ENCODE data around the gene TPST2. TPM values are rescaled to one million over a fixed set of nuclear protein-coding genes. Genes with fewer than 3 reads are reported as not detected.

TPST2 gene
- total RNA-seq, 1 donor from 2014 or later: 26.2 TPM

DNA sequence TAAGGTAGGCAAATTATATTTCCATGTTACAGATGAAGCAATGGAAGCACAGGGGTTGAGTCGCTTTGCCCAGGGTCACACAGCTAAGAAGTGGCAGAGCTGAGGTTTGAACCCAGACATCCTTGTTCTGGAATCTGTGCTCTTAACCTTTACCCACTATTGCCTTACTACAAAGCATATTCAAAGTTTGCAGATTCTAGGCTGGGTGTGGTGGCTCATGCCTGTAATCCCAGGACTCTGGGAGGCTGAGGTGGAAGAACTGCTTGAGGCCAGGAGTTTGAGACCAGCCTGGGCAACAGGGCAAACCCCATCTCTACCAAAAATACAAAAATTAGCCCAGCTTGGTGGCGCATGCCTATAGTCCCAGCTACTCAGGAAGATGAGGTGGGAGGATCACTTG is 49.8 kb downstream of the TPST2 start:
- Histone ChIP-seq H3K4me3 (ENCODE audit: low read depth, low read length) (no peak overlapping the region), H3K36me3 (ENCODE audit: control insufficient read depth, insufficient read depth, low read length) (peaks cover 1% of the 10 kb centered on the region), H3K27me3 (ENCODE audit: control insufficient read depth, insufficient read depth, low read length) (no peaks in the 10 kb centered on the region)
- DNase-seq (ENCODE audit: low read depth): no peak
- TF ChIP-seq, protein P1, sequence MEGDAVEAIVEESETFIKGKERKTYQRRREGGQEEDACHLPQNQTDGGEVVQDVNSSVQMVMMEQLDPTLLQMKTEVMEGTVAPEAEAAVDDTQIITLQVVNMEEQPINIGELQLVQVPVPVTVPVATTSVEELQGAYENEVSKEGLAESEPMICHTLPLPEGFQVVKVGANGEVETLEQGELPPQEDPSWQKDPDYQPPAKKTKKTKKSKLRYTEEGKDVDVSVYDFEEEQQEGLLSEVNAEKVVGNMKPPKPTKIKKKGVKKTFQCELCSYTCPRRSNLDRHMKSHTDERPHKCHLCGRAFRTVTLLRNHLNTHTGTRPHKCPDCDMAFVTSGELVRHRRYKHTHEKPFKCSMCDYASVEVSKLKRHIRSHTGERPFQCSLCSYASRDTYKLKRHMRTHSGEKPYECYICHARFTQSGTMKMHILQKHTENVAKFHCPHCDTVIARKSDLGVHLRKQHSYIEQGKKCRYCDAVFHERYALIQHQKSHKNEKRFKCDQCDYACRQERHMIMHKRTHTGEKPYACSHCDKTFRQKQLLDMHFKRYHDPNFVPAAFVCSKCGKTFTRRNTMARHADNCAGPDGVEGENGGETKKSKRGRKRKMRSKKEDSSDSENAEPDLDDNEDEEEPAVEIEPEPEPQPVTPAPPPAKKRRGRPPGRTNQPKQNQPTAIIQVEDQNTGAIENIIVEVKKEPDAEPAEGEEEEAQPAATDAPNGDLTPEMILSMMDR (IDR thresholded peaks at IDR 0.05; ENCODE audit: insufficient read depth, low read length, poor library complexity, severe bottlenecking): no peak

DNA sequence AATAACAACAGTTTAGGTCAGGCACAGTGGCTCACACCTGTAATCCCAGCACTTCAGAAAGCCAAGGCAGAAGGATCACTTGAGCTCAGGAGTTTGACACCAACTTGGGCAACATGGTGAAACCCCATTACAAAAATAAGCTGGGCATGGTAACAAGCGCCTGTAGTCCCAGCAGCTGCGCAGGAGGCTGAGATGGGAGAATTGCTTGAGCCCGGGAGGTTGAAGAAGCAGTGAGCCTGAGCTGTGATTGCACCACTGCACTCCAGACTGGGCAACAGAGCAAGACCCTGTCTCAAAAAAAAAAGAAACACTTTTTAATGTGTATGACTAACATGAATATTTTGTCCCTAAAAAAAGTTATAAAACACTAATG is 53.2 kb downstream of the TPST2 start:
- no peak for DNase-seq (ENCODE audit: low read depth)
- H3K27me3 ChIP-seq (ENCODE audit: control insufficient read depth, insufficient read depth, low read length): no peaks in the 10 kb centered on the region
- no peak overlapping the region for H3K4me3 ChIP-seq (ENCODE audit: low read depth, low read length)
- peaks cover 1% of the 10 kb centered on the region for H3K36me3 ChIP-seq (ENCODE audit: control insufficient read depth, insufficient read depth, low read length)
- TF ChIP-seq, protein P1 (IDR thresholded peaks at IDR 0.05; ENCODE audit: insufficient read depth, low read length, poor library complexity, severe bottlenecking): no peak

DNA sequence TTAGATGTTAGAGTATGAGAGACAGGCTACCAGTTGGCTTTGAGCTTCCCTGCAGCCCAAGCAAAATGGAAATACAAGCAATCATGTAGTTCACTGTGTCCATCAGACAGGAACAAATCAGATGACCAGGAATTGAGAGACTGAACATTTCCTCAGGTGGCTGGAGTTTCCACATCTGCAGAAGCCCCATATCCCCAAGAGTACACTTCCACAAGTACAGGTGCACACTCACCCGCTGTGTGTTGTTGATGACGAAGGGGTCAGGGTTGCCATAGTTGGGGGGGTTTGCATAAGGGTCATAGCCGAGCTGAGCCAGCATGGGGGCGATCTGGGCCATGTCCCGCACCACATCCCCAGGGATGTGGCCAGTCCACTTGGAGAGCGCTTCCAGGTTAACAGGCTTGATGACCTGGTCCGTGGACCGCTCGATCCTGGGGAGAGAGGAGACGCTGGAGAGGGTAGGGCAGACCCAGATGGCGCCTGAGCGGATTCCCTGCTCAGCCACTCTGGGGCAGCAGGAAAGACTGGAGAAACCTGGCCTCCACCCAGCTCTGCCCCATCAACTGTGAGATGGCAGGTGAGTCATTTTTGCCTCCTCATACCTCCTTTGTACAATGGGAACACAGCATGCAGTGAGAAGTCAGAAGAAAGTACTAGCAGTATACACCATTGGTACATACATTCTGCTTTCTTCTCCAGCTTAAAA is 53.7 kb downstream of the TPST2 start:
- Histone ChIP-seq H3K36me3 (ENCODE audit: control insufficient read depth, insufficient read depth, low read length) (peaks cover 1% of the 10 kb centered on the region), H3K27me3 (ENCODE audit: control insufficient read depth, insufficient read depth, low read length) (no peaks in the 10 kb centered on the region)
- TF ChIP-seq, protein P1 (IDR thresholded peaks at IDR 0.05; ENCODE audit: insufficient read depth, low read length, poor library complexity, severe bottlenecking): no peak

DNA sequence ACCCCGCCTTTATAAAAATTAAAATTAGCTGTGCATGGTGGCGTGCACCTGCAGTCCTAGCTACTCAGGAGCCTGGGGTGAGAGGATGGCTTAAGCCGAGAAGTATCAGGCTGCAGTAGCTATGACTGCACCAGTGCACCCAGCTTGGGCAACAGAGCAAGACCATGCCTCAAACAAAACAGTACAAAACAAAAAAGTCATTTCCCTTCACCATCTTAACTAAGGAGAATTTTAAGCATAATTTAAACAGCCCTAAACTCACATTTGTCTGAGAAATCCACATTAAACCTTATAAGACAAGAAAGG is 54.4 kb downstream of the TPST2 start:
- TF ChIP-seq, protein P1 (IDR thresholded peaks at IDR 0.05; ENCODE audit: insufficient read depth, low read length, poor library complexity, severe bottlenecking): no peak
- H3K27me3 ChIP-seq (ENCODE audit: control insufficient read depth, insufficient read depth, low read length): no peaks in the 10 kb centered on the region
- no peaks in the 10 kb centered on the region for H3K36me3 ChIP-seq (ENCODE audit: control insufficient read depth, insufficient read depth, low read length)
- no peak for DNase-seq (ENCODE audit: low read depth)
- H3K4me3 ChIP-seq (ENCODE audit: low read depth, low read length): no peak overlapping the region

More for the DNA sequence above, 53.7 kb downstream of the TPST2 start:
- no peak overlapping the region for H3K4me3 ChIP-seq (ENCODE audit: low read depth, low read length)
- no peak for DNase-seq (ENCODE audit: low read depth)

DNA sequence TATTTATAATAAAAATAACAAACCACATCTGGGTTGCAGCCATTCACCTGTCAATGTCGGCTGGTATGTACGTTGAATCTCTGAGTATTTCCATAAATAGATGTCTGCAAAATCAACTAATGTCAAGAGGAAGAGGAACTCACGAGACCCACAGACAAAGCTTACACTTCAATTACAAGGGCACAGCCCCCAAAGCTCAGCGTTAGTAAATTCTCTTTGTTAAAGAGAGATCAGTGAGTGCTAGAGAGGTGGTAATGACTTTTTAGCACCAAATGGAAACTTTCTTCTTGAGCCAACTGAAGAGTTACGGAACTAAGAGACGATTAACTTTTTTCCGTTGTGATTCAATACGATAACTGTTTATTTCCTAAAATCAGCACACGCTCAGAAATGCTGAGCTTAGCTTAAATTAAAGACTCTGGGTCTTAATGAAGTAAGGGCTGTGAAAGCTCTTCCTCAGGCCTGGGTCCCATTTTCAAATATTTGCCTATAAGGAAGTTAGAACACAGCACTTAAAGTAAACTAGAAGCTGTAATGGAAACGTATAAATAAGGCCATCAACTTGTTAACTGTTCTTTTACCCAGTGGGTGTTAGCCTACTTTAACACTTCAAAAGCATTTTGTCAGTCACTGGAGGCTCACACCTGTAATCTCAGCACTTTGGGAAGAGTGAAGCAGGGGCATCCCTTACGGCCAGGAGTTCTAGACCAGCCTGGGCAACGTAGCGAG is 54.9 kb downstream of the TPST2 start:
- H3K4me3 ChIP-seq (ENCODE audit: low read depth, low read length): no peak overlapping the region
- no peaks in the 10 kb centered on the region for H3K36me3 ChIP-seq (ENCODE audit: control insufficient read depth, insufficient read depth, low read length)
- H3K27me3 ChIP-seq (ENCODE audit: control insufficient read depth, insufficient read depth, low read length): no peaks in the 10 kb centered on the region
- no peak for DNase-seq (ENCODE audit: low read depth)
- TF ChIP-seq, protein P1 (IDR thresholded peaks at IDR 0.05; ENCODE audit: insufficient read depth, low read length, poor library complexity, severe bottlenecking): no peak
